HG02973 (cell line): ENCODE data around the gene PFKFB2.

Source experiments
- ATAC-seq: cut with Tn5 transposase; IDR thresholded peaks from one replicate; pipeline ENCODE4 v1.9.1; 2021; ENCODE audit warnings: moderate library complexity; ENCODE audit not compliant: unreplicated experiment

PFKFB2 gene

DNA sequence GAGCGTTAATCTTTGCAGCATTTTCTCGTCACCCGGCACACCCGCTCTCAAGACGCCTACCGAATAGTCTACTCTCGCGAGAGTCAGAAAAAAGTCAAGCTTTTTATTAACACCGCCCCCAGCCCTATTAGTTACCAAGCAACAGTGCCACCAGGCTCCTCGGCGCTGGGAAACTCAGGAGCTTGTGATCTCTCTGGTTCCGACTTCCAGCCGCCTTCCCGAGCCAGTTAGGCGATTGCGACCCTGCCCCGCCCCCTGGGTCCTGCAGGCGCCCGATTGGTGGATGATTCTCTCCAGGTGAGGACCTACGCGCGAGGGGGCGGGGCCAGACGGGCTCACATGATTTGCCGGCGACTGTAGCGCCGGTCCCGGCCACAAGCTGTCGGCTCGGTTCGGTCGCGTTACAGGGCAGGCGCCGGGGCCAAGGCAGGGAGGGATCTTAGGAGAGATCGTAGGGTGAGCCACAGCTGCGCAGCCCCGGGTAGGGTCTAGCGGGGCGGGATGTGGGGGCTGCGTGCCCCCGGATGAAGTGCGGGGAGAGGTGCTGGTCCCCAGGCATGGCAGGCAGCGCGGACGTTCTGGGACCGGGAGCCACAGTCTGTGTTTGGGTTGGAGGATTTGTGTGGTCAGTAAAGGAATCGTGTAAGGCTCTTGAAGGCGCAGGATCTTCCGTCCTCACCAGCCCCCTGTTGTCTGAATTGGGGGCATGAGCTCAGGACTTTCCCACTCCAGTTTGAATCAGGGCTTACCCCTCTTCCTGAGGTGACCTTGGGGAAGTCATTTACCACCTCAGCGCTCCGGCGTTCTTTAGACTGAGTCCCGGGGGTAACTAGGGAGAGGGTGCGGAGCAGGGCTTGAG lies at the start of gene PFKFB2:
TSS of gene PFKFB2 (plus strand) at position 365 of the 859 bp plus-strand sequence. CDS start 1,443 bp downstream, outside the sequence.
- ATAC-seq: peak; percentile 83

DNA sequence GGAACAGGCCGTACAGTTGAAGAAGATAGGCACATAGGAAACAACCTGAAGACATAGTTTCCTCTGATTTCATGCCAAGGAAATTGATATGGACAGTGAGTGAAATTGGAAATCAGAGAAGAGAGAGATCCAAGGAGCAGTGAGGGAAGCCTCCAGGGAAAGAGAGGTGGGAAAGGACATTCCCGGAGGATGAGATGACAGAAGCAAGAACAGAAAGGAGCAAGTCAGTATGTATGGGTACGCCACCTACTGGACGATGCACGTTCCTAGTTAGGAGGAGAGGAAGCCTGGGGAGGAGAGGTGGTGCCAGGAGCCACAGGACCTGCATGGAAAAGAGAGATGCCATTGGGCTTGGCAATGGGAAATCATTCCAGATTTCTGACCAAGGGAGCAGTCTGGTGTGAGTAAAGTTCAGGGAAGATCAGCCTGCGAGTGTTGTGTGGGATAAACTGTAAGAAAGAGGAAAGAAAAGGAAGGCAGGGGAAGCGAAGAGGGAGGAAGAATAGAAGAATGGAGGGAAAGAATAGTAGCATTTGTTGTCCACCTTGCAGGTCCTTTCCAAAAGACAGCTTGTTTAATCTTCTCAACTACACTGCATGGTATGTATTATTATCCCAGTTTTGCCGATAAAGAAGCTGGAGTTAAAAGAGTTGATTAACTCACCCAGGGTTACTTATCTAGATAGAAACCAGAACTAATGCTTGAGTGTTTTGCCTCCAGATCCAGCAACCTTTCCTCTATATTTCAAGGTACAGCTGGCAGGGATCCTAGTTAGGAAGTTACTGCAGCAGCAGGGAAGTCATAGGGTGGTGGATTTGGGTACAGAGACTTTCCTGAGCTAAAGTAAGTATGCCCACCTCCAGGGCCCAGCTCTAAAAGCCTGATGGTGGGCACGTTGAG lies 47.9 kb upstream of the PFKFB2 start:
- ATAC-seq: no peak

DNA sequence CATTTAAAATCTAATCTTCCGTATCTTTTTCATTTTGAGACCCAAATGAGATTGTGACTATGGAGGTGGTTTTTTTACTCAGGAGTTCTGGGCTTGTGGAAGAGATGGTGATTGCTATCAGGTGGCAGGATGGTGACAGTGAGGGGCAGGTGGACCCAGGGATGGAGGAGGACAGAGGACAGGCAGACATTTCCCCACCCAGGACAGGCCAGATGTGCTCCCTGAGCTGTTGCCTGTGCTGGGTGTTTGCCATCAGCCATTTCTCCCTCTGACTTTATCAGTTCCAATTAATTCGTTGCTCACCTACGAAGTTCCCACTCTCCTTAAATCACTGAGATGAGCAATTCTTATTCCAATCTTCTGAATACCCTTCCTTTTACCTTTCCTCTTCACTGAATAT lies 47.0 kb upstream of the PFKFB2 start:
- ATAC-seq: no peak

DNA sequence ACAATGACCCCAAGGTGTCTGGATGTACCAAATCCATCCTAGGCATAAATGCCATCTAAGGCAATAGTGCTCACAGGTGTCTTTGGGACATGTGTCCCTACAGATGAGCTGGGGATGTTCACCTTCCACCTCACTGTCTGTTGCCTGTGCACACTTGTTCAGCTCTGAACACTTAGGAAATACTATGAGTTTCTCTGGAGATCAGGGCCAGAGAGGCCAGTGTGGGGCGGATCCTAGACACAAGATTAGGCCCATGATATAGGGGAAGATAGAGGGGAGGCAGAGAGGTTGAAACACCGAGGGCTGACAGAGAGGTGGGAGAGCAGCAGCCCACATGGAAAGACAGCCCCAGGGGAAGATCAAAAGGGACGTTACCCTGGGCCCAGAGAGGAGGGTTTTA lies 46.2 kb upstream of the PFKFB2 start:
- no peak for ATAC-seq

DNA sequence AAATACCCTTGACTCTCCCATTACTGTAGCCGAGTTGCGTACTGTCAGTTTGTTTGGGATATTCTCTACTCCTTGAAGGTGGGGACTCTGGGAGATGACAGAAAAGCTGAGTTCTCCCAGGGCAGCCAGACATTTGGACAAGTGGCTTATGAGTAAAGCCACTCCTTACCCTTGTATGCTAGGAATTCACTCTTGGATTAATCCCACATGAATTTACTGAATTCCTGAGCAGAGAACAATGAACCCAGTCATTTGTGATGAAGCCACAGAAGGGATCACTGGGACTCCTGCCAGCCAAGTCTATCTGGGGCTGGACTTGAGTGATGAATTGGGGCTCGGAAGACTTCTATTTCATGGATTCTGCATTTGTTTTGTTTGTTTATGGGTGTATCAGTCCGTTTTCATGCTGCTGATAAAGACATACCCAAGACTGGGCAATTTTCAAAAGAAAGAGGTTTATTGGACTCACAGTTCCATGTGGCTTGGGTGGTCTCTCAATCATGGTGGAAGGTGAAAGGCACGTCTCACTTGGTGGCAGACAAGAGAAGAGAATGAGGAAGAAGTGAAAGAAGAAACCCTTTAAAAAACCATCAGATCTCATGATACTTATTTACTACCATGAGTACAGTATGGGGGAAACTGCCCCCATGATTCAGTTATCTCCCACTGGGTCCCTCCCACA lies 45.6 kb upstream of the PFKFB2 start:
- no peak for ATAC-seq

DNA sequence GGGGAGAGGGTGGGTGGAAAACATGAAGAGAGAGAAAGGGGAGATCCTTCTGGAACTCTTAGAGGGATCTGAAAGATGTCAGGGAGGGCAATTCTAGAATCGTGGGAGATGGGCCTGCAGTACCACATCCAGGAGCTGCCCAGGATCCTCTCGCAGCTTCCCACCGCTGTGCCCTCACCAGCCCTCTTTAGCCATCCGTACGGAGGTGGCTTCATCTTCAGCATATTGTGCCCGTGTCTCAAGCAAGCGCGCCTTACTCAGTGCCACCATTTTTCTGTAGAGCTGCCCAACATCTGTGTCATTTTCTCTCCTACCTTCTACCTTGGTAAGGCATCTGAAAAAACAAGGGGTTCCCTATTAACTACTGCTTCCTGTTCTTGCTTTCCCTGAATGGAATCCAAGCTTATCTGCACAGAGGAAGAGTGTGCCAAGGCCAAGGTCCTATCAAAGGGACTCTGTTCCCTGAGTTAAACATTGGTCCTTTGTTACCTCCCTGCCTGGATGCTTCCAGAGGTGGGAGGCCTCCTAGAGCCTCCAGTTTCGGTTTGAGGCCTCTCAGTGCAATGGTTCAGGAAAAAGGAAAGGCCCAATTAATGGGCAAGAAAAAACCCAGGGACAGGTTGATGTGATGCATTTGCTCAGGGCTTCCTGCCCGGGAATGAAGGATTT lies 43.8 kb upstream of the PFKFB2 start:
- no peak for ATAC-seq

DNA sequence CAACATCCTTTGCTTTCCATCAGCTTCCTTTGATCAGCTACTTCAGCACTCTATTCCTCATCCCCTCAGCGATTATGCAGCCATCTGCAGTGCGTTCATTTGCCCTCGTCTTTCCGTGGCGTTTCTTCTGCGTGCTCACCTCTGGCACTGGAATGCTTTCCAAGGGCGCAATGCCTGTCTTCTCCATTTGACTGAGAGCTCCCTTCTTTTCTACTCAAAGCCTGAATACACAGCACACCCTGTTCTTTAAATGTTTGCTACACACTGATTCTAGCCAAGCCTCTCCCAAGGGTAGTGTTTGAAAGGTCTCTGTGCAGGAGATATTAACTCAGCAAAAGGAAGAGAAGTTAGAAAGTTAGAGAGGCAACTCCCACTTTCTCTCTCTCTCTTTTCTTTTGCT lies 43.1 kb upstream of the PFKFB2 start:
- no peak for ATAC-seq

DNA sequence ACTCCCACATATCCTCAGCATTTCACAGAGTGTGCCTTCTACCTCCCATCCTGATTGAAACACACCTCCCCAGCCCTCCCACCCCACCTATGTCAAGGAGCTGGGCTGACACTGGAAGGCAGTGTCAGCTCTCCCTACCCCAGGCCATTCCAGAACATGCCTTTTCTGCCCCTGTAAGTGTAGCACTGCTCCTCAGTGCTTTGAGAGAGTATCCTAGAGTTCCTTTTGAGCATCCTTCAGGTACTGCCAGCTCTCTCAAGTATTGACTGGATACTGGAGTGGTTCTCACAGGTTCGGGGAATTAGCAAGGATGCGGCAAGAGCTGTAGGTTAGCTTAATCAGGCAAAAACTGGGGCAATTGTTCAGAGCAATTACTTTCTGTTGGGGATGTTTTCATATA lies 42.3 kb upstream of the PFKFB2 start:
- ATAC-seq: no peak

DNA sequence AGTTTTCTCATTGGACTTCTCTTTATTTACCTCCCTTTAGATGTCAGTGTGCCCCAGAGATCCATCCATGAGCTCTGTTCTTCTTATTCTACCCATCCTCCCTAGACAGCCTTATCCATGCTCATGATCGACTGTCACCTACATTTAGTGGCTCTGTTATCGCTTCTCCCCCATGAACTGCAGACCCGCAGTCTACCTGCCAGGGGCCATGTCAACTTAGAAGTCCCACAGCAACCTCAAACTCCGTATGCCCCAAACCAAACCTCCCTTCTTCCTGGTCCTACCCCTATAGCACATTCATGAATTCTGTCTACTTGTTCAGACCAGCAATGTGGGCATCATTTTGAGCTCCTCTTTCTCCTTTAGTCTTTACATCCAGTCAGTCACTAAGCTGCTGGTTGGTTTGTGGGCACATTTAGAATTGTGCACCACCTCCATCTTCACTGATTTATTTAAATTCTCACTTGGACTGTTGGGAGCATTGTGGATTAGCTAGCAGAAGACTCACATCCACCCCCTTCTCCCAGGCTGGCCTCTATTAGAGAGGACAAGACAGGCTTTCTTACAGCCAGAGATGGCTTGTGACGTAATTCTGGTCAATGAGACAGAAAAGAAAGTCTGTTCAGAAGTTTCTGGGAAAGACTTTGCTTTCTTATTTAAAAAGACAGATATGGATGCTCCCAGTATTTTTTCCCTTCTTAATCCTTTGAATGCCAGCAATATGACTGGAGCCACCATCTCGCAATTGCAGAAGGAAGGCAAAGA lies 39.6 kb upstream of the PFKFB2 start:
- ATAC-seq: no peak

DNA sequence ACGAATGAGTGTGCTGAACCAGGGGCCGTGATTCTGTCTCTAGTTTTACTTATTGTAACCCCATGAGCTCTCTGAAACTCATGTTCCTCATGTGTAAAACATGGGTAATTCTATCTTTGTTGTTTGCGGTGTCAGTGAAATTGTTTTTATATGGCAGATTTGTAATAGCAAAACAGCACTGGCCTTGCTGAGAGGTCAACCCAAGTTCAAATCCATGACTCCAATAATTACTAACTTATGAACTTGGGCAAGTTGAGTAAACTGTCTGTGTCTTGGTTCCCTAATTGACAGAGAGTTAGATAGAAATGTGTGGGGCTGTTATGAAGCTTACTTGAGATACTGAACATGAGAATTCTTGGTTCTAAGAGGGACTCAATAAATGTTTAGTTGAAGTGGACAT lies 38.3 kb upstream of the PFKFB2 start:
- ATAC-seq: no peak

DNA sequence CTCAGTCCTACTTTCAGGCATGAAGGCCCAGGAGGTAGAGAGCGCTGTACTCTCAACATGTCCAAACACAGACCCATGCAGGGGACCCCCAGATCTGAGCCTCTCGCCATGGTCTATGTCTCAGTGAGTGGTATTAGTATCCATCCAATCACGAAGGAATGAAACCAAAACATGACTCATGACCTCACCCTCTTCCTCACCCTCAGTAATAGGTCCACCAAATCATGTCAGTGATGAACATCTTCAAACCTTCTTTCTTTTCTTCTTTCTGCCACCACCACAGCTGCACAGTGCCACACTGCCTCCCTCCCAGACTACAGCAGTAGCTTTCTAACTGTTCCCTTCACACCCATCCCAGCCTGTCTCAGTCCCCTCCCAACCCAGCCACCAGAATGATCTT lies 37.3 kb upstream of the PFKFB2 start:
- ATAC-seq: no peak

DNA sequence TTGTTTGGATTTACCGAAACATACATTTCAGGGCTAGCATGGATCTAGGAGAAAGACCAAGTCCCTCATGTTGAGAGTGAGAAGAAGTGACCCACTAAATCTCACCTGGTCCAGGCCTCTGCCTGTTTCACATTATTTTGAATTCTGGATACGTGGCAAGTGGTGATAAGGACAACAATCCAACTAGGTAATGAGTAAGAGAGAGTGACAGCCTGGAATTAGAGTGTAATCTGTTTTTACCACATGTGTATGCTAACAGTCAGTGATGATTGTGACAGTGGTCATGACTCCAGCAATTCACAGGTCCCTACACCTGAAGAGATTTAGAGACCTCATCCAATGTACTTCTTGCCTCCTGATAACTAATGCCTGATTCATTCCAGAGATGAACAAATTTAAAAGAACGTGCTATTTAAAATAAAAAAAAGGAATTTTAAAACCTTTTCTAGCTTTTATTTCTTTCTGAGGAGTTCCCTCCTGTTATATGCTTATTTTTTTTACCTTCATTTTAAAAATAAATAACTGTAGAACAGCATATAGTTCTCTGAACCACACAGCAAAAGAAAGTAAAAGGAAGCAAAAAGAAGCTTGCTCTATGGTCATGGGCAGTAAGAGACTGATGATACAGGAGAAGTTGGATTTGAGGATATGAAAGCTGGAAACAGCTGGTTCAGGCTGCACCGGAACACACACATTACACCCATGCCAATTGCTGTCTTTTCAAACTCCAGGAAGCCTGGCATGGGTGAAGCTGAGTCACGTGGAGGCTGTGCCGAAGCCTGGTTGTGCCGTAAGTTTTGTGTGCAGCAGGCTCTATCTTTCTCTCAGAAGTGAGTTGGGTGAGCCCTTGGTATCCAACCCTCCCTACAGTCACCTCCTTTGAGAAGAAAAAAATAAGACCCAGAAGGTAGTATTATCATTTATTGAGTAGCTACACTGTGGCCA lies 35.2 kb upstream of the PFKFB2 start:
- no peak for ATAC-seq

DNA sequence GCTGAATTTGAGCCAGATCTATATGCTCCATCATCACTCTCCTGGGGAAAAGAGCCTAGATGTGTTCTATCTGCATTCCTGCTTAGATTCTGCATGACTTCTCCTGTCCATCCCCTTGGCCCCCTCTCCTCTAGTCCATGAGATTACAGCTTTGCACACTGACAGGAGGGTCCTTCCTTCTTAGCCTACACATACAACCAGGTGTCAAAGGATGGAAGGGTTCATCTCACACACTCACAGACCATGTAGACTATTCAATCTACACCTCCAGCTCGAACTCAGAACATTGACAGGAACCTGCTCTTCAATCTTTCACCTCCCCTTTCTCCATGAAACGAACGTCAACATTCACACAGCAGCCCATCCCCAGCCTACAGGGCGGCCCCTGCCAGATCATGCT lies 34.4 kb upstream of the PFKFB2 start:
- ATAC-seq: no peak

DNA sequence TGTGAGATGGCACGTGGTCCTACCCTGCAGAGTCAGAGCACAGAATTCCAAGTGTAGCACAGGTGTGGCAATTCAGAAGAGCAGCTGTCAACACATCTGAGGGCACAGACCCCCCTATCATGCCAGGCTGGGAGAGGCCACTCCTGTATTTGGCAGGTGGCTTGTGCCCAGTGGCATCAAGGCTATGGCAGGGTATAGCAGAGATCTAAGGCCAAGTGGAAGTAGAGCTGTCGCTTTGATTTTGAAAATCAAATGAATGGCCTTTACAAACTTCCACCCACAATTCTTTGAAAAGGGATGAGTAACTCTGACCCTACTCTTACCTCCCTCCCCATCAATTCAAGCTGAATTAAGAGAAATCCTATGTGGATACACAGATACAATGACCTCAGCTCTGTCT lies 33.9 kb upstream of the PFKFB2 start:
- ATAC-seq: no peak

DNA sequence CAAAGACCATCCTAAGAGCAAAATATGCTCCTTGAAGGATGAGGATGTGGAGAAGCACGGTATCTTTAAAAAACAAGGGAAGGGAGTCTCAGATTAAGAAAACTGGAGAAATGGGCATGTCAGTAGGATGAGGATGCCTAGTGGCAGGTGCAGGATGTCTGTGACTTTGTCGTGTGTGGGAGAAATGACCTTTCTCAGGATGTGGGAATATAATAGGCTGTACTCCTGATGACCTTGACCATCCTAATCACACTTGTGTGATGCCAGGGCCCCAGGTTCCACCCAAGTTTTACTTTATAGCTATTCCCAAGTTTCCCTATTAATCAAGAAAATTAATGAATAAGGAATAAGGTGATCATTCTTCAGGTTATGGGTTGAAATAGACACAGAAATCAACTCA lies 33.4 kb upstream of the PFKFB2 start:
- ATAC-seq: no peak

DNA sequence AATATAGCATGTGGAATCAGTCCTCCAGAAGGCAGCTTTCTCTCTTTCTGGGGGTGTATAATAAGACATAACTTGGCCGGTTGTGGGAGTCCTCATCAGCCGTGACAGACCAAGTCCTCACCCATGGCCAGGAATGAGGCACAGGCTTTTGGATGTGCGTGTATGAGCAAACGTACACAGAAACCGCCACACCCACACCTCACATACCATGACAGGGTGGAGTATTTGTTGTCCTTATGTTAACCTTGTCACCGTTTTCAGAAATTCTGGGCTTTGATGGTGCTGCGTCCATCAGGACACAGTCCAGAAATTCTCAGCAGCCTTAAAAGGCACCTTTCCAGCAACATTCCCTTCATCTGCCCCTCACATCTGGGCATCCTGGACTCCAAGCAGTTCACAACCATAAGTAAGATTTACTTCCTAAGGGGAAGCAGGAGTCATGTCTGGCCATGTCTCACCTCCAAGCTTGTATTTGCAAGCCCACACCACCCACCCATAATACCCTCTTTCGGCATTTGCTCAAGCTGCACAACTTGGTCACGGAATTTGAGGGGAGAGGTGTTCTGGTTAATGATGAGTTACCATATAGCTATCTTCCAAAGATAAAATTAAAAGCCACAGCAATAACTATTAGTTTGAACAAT lies 32.9 kb upstream of the PFKFB2 start:
- no peak for ATAC-seq

DNA sequence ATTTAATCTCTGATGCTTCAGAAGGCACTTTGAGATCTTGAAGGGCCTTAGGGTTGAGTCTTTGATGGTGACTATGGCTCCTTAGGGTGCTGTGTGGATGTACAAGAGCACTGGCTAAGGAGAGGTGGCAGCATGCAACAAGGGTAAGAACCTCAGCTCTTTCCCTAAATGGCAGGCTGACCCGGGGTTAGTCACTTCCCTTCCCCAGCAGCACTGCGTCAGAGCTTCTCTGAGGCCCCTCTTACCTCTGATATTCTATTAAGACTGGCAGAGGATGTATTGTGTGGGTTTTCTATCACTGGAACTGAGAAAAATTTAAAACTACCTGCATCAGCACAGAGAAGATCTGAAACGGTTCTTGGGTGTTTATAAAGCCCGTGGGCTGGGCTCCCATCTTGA lies 32.4 kb upstream of the PFKFB2 start:
- ATAC-seq: no peak

DNA sequence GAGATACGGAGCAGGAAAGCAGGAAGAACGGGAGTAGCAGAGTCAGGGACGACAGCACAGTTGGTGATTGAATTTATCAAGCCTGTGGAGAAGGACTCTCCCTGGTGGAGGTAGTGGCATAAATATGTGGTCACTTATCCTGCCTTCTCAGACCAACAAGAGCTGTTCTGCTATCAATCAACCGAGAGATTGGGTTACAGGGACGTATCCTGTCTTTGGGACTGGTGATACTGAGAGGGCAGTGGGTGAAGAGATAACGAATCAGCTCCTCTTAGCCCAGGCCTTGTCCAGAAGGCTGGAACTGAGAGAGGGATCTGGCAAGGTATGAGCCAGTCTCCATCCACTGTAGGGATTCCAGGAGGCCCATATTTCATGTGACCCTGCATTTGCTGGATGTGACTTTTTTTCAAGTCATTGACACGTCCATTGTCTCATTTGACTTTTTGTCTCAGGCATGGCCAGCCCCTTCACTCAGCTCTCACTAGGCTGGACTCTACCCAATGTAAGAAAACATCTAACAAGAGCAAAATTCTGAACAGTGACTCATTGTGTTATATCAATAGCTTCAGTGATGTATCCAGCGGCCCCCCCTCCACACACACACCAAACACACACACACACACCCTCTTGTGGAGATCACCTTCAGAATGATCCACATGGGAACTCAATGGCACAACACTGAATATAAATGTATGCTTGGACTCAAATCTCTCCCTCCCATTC lies 31.8 kb upstream of the PFKFB2 start:
- ATAC-seq: no peak
